Epidermal melanocyte (primary cell): ENCODE data around the gene TTC39C.

Experiments
- DNase-seq: peaks from one replicate; pipeline ENCODE4 v3.0.0; 2011; ENCODE audit warnings: low spot score; ENCODE audit not compliant: insufficient read length

Gene TTC39C

DNA sequence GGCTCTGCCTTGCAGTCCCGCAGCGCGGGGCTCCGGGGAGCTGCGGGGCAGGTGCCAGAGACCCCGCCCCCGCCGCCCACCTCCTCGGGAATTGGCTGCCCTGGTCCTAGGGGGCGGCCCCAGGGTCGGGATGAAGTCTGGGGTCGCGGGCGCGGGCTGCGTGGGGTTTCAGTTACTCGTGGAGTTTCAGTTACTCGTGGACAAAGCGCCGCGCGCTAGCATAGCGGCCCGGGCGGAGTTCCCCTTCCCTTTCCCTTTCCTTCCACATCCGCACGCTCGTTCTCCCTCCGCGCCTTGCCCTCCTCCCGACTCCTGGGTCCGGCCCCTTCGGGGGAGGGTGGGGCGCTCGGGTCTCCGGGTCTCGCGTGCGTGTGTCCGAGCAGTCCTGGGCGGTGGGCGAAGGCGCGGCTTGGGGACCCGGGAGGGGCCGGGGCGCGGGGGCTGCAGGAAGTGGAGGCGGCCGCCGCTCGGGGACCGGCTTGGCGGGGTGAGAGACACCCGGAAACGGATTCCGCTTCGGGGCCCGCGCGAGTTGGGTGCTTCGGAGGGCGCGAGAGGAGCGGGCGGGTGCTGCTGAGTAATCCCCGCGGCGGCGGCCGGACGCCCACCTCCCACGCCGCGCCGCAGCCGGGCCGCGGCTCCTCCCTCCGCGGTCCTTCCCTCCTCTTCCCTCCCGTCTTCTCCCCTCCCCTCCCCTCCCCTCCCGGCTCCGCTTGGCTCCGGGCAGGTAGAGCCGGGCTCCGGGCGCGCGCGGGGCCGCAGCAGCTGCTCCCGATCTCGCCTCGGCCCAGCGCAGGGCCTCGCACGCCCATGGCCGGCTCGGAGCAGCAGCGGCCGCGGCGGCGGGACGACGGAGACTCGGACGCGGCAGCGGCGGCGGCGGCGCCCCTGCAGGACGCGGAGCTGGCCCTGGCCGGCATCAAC, at the start of gene TTC39C:
TTC39C (plus strand) TSS at position 693 of the 924 bp plus-strand sequence; CDS start at position 811, 118 bp downstream.
- peak; percentile 38 for DNase-seq

DNA sequence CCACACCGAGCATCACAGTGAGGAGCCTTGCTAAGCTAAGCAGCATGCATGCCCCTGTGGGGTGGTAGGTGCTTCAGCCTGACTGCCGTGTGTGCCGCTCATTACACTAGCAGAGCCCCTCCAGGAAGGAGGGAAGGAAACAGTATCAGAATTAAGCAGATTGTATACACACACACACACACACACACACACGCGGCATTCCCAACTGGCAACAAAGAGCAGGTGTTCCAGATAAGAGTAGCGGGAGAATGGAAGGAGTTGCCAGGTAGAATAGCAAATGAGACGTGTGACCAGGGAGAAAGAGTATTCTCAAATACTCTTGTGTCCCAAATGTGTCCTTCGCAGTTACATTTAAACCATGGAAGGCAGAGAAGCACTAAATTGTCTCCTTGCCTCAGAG, 47.6 kb upstream of the TTC39C start:
- DNase-seq = no peak

DNA sequence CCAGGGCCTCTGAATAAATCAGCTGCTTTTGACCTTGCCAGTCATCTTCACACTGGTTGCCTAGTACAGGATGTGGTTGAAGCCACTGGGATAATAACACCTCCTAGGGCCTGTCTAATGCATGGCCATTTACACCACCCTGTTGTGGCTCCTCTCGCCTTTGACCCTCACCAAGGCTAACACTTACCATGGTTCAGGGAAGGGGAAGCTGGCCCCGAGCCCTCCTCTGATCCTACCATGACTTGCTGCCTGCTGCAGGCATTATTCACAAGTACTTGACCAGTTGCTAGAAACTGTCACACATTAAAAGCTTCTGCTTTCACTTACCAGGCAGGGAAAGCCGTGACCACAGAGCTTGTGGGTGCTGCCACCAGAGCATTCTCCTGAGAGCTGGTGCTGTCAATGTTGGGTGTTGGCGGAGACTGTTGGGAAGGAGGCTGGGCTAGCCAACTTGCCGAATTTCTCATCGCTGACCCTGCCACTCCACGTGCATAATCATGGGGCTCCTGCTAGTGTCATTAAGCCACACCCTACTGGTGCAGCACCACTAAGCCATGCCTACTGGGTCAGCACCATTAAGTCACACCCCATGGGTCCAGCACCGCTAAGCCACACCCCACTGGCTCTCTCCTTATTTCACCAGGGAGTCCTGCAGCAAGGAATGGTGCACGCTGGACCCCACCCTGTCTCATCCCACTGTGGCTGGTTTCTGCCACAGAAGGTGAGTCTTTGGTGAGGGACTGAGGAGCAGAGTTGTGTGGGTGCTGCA, 47.0 kb upstream of the TTC39C start:
- no peak for DNase-seq

DNA sequence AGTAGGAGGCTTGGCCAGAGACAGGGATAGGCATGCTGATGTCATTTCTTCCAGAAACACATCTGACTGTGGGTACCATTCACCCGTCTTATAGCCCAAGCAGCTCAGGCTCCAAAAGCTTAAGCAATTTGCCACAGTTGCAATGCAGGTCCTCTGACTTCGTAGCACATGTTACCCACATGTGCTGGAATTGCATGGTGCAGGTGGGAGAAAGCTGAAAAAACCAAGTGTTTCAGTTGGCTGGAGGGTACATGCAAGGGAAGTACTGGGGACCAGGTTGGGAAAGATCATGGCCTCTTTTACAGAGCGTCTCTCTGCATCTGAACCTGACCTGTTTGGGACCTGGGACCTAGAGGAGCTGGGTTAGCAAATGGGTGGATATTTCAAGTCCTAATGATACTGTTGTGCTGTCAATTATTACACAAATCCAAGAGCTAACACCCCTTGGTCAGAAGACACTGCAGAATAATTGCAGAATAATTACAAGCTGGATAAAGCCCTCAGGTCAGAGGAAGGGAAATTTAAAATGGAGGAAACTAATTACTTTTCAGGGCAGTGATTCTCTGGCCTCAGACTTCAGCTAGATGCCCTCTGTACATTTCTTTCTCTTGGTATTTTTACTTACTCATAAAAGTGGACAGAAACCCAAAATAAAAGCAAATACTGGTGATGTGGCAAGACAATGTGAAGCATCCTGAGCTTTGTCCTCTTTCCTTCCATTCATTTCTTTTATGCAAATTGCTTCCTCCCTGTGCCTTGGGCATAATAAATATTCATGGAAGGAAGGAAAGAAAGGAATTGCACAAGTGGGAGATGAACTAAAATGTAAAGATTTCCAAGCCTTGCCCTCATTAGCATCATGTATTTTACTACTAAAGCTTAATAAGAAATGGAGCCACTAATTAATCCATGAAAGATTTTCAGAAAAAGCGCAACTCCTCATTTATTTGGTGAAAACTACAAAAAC, 45.6 kb upstream of the TTC39C start:
- DNase-seq = no peak

DNA sequence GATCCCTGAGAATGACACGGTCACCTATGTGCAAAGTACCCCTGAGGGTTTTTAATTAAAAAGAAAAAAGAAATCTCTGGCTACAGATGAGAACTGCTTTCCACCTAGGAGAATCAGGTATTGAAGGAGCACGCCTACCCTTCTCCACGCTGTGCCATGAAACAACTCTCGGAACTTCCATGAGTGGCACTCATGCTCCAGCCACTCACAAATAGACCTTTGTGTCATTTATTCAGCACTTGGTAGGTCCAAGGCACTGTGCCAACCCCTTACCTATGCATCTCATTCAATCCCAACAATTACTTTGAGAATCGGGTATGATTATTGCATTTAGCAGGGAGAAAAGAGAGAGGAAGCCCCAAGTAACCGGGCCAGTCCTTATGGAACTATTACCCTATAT, 44.9 kb upstream of the TTC39C start:
- no peak for DNase-seq

DNA sequence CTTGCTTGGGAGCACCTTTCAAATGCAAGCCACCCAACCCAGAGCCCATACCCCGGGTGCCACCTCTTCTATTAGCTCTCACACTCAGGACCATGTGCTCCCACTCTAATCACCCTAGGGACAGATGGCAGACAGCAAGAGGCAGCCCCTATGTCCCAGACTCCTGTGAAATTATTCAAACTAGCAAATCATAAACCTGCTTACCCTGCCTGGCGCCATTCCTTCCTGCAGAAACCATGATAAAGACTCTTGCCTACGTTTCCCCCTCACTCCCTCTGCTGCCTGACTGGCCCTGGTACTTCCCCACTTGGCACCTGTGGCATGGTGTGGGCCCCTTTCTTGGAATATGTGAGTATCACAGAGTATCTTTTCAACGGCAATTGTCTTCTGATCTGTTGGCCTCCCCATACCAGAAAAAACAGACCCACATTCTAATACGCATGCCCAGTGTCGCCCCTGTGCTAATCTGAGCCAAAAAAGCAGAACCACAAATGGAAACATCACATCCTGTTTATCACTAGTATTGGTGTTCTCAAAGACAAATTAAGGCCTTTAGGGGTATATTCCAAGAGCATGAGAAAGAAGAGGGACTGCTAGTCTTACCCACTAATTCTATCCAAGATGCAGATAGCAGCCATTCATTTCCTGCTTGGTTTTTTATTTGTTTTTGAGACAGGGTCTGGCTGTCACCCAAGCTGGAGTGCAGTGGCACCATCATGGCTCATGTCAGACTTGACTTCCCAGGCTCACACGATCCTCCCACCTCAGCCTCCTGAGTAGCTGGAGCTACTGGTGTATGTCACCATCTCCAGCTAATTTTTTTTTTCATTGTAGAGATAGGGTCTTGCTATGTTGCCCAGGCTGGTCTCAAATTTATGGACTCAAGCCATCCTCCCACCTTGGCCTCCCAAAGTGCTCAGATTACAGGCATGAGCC, 44.1 kb upstream of the TTC39C start:
- no peak for DNase-seq

DNA sequence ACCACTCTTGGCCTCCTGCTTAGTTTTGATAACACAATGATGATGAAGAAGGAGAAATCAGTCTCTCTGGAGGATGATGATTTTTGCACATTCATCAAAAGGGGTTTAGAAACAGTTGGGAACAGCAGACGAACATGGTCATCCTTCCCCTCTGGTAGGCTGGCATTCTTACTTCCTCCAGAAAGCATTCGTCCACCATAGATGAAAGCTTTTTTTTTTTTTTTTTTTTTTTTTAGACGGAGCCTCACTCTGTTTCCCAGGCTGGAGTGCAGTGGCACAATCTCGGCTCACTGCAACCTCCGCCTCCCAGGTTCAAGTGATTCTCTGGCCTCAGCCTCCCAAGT, 43.5 kb upstream of the TTC39C start:
- no peak for DNase-seq

DNA sequence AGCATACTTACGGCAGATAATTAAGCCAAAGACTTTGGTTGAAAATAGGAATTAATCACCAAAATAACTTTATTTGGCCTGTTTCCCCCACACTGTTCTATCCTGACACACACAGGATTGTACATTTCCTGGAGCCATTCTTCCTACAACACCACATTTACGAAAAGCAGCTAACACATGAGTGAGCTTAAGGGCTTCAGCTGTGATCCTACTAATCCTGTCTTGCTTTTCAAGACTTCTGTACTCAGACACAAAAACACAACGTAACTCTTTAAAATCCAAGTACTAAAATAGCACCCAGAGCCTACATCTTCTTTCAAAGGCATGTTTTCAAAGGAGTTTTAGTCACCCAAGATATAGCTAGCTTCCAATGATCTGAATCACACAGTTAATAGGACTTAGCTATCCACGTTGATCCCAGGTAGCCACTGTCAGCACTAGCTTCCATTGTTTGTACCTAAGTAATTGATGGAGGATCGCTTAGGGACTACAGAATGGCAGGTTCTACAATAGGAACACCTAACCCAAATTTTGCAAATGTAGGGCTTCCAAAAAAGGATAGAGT, 42.8 kb upstream of the TTC39C start:
- no peak for DNase-seq

DNA sequence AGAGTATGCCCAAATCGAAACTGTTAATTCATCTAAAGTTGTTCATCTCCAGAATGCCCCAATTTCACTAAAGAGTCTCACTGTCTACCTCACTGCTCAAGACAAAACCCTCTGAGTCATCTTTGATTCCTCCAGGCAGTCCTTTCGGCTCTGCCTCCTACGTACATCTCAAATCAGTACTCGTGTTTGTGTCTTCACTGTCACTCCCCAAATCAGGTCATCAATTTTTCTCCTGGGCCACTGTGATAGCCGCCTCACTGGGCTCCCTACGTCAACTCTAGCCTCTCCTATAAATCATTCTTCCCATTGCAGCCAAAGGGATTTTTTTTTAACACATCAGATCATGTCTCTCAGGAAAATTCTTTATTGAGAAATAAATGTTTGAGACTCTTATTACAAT, 42.1 kb upstream of the TTC39C start:
- no peak for DNase-seq

DNA sequence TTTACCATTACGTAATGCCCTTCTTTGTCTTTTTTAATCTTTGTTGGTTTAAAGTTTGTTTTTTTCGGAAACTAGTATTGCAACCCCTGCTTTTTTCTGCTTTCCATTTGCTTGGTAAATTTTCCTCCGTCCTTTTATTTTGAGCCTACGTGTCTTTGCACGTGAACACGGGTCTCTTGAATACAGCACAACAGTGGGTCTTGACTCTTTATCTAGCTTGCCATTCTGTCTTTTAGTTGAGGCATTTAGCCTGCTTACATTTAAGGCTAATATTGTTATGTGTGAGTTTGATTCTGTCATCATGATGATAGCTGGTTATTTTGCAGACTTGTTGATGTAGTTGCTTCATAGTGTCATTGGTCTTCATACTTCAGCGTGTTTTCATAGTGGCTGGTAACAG, 37.5 kb upstream of the TTC39C start:
- DNase-seq = no peak

DNA sequence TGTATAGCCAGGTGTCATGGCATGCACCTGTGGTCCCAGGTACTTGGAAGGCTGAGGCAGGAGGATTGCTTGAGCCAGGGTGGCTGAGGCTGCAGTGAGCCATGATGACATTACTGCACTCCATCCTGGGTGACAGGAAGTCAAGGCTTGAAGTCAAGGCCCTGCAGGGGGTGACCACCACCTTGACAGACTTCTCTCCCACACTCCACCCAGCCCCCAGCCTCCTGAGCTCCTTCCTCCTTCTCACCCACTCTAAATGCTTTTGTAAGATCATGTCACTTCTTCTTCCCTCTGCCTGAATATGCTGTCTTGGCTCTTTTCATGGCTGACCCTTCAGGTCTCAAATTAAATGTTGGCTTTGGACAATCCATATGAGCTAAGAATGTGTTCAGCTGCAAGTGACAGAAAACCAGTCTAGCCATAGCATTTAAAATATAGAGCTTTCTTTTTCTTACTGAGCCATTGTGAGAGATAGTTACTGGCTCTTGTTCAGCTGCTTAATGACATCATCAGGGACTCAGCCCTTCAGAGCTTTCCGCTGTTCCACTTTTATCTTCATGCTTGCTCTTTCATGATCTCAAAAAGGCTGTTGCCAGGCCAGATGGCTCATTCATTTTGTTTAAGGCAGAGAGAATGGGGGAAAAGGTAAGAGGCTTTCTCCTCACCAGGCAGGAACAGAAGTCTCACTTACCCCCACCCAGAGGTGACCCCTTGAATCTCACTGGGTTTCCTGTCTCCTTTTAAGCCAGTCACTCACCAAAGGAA, 36.7 kb upstream of the TTC39C start:
- DNase-seq = no peak

DNA sequence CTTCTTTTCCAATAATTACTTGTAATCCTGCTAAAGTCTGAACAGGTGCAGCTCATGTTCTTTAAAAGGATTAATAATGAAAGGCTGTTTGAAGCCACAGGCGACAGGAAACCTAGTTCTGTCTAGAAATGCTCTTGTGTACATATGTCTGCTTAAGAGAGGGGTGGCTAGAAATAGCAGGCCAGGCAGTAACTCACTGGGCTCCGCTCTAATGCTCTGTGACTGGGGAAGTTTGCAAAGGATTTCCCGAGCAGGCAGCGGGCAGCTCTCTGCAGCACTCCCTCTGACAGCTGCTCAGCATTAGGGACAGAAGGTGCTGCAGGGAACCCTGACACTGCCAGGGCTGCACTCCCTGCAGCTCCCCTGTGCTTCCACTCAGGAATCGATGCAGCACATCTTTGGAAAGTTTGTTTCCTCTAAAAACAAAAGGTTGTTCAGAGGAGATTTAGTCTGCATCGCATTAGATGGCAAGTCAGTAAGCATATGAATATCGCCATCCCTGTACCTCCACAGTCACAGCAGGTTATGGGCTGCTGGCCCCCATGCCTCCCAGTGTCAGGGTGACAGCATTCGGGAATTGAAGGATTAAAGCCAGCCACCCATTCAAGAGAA, 33.1 kb upstream of the TTC39C start:
- no peak for DNase-seq

DNA sequence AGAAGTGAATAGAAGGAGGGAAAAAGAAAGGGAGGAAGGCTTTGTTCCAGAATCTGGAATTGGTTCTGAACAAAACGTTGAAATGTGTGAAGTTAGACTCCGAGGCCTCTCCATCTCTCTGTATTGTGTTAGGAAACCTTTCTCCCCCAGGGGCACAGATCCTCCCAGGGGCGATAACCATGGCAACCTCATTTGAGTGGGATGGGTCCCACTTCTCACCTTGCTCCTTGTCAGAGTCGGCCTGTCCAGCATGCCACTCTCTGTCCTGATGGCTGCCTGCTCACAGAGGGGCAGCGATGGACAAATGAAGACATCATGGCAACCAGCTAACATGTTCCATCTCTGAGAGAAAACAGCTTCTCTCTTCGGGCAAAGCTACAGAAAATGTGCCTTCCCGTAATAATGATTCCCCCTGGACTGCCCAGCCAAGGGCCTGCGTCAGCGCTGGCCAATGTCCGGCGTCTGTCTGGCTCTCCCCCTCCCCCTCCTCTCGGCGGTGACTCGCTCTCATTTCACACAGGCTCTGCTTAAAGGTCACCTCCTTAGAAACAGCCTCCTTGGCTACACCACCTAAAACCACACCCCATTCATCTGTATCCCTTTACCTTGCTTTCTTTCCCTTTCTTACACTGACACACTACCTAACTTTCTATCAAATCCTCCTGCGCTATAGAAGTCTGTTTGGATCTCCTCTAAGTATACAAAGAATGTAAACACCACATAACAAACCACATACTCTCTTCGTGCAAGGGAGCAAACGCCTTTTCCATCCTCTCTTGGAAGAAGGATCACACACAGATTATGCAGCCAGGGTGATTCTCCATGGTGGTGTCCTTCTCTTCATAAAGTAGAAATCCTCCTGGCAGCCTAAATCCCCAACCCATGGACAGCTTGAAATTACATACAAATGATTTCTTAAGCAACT, 32.1 kb upstream of the TTC39C start:
- DNase-seq = no peak

DNA sequence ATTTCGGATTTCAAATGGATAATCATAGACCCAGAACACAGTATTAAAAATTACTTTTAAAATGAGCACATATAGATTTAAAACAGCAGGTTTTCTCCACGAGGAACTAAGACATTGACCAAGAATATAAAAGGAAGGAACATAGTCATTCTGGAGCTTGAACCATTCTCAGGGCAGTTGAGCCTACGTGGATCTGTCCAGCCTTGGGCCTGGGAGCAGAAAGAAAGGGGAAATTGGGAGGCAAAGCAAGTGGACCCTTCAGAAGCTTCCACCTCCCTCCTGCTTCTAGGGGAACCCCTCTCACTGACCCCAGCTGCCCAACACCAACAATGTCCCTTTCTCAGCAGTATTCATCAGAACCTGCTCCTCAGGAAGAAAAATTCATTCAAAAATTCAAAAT, 31.4 kb upstream of the TTC39C start:
- no peak for DNase-seq

DNA sequence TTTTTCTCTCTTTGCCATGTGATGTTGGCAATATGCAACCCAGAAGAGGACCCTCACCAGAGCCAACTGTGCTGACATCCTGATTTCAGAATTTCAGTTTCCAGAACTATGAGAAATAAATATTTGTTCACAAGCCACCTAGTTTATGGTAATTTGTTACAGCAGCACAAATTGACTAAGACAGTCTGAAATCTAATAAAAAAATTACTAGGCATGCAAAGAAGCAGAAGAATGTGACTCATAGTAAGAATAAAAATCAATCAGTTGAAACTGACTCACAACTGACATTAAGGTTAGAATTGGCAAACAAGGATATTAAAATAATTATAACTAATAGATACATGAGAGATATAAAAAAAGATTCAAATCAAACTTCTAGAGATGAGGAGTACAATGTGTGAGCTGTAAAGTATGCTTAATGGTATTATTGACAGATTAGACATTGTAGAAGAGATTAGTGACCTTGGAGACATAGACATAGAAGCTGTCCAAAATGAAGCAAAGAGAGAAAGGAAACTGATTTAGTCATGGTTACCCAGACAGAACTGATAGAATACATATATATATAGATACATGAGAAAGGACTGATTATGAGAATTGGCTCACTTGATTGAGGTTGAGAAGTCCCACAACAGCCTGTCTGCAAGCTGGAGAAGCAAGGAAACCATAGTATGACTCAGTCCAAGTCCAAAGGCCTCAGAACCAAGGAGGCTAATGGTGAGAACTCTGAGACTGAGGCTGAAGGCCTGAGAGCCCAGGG, 27.8 kb upstream of the TTC39C start:
- no peak for DNase-seq

DNA sequence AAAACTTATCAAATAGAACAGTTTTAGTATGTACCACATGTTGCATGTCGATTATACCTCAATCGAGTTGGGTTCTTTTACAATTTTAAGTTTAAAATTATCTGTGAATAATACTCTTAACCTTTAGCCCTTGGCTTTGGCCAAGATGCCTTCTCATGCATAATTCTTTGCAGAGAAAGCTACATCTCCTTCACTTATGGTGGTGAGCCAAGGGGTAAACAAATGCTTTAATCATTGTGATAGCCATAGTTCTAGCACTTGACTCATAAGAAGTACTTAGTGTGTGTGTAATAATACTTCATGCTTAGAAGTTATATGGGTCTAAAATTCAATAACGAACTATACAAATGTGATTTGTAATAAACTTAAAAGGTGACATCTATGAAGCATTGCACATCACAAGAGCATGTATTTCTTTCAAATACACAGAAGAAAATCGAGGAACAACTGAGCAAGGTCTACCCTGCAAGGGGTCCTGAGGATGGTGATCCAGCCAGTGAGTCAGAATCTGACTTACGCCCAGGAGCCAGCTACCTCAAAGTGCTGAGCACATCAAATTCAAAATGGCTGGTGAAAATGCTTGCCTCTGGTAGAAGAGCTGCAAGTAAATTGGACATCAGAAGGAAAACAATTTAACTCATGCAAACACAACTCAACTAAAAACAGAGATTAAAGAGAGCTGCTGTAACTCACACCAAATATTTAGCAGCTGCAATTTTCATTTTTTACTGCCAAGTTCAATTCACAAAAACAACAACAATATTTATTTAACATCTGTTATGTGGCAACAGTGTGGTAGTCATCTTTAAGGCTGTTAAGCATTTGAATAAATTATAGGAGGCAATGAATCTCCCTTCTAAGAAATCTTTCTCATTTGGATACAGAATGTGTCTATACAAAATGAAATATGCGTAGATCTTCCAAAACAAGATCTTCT, 23.8 kb upstream of the TTC39C start:
- DNase-seq = no peak
